Sigmoid colon (tissue), 7 donors: ENCODE results near the gene TMPRSS5. TPM values are rescaled to one million over a fixed set of nuclear protein-coding genes. Genes with fewer than 3 reads are reported as not detected.

Source experiments
- DNase-seq: peaks from one replicate; pipeline ENCODE4 v3.0.0-alpha.2; 2019
- H3K27ac ChIP-seq, 4 donors: fragments of 200-600 bp; sonication (generic); one replicate each; pipeline ENCODE4 v1.5.1; 2016 to 2019; ENCODE audit warnings: mild to moderate bottlenecking in 1 of 4
- H3K27me3 ChIP-seq, 3 donors: fragments of 200-600 bp; sonication (generic); one replicate each; pipeline ENCODE4 v1.5.1; 2019; ENCODE audit warnings: mild to moderate bottlenecking in 1 of 3
- H3K36me3 ChIP-seq, 4 donors: fragments of 200-600 bp; sonication (generic); one replicate each; pipeline ENCODE4 v1.5.1; 2016 to 2019
- H3K4me1 ChIP-seq, 4 donors: fragments of 200-600 bp; sonication (generic); one replicate each; pipeline ENCODE4 v1.5.1; 2017 to 2019
- H3K4me3 ChIP-seq, 4 donors: fragments of 200-600 bp; sonication (generic); one replicate each; pipeline ENCODE4 v1.5.1; 2017 to 2019; ENCODE audit warnings: mild to moderate bottlenecking in 2 of 4, moderate library complexity in 1 of 4
- H3K9me3 ChIP-seq, 4 donors: fragments of 200-600 bp in 3 of 4; sonication (generic) in 3 of 4; one replicate each; pipeline versions ENCODE4 v1.5.1 to v1.6.1; 2013 to 2019
- EP300 ChIP-seq, 4 donors: sonication (generic); formaldehyde crosslinking; IDR thresholded peaks; one replicate each; pipeline ENCODE4 v1.6.1; 2017; ENCODE audit warnings: antibody characterized with exemption in 4 of 4
- POLR2A ChIP-seq, 2 donors: fragments of 450-650 bp; IDR thresholded peaks; one replicate each; pipeline ENCODE4 v1.6.1; 2016; ENCODE audit warnings: antibody characterized with exemption in 2 of 2, mild to moderate bottlenecking in 2 of 2, moderate library complexity in 2 of 2
- POLR2AphosphoS5 ChIP-seq, 4 donors: sonication (generic); formaldehyde crosslinking; IDR thresholded peaks; one replicate each; pipeline ENCODE4 v1.6.1; 2017; ENCODE audit warnings: antibody characterized with exemption in 4 of 4
- WGBS, 2 donors: extraction: QIAGEN DNeasy Blood & Tissue Kit; methylation state at CpG; one replicate each; pipeline ENCODE4 v1.1.7; 2013; 5-methylcytosine and 5-hydroxymethylcytosine counted together
- intact Hi-C: fragments of 100-400 bp; cut with DNase I; formaldehyde crosslinking; loops from one replicate; pipeline ENCODE4 v1.15.1; 2023
- polyA plus RNA-seq, 3 donors: library from polyadenylated mRNA; stranded (reverse); fragments of 200-250 nt; gene quantifications; one replicate each; pipeline ENCODE4 v1.2.3, GENCODE V29; 2013
- total RNA-seq, 4 donors: library from RNA; depleted of rRNA; stranded (reverse); fragments of >200 nt; gene quantifications; one replicate each; pipeline ENCODE4 v1.1.0, GENCODE V29; 2016
- TF ChIP-seq, protein P1 (sequence below), 4 experiments: fragments of 450-650 bp in 3 of 4; fragments of 200-600 bp in 1 of 4; IDR thresholded peaks; one replicate each; pipeline ENCODE4 v1.5.1; 2016 to 2019; ENCODE audit warnings: antibody characterized with exemption in 4 of 4, mild to moderate bottlenecking in 3 of 4, moderate library complexity in 2 of 4
- donor health status: healthy with polysubstance abuse.
- donor health status: Bipolar disorder and iron deficiency.
- donor health status: healthy.

Gene TMPRSS5
- total and polyA plus RNA-seq, 7 donors: 0.28 to 1.4 (median 0.54) TPM; not detected in 2

DNA sequence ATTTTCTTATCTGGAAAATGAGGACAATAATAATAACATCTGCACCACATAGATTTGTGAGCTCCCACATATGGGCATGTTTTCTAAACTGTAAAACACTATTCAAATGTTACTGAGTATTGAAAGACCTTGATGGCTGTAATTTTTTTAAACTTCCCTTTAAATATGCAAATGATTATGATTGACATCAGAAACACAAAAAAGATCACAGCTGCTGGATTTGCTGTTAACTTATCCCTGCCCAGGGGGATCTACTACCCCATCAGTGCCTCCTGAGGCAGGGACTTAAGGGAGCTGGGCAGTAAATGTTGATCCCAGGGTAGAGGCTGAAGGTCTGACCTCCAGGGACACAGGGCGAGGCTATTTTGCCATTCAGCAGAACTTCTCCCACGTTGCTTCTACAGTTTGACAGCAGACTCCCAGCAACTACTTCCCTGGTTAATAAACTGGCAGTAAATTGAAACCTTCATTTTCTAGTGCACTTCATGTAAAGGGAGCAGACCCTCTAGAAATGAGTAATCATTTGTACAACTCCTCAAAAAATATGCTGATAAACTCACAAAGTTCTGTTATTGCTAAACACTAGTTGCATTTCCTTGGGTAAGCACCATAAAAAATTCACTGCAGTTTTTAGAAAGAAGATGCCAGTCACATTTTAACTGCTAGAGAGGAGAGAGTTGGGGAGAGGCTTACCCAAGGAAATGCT is 20.3 kb downstream of the TMPRSS5 start:
- H3K4me3 ChIP-seq: no peak overlapping the region
- 36 to 50% methylated on average over 2 of the region's 2 CpGs for WGBS, 2 donors
- H3K4me1 ChIP-seq: peaks cover 0 to 27% (median 15%) of the 10 kb centered on the region in 4 donors
- no peaks in the 10 kb centered on the region for H3K9me3 ChIP-seq
- TF ChIP-seq POLR2A (IDR thresholded peaks at IDR 0.05) (no peak), POLR2AphosphoS5 (IDR thresholded peaks at IDR 0.05) (no peak), EP300 (IDR thresholded peaks at IDR 0.05) (no peak)
- TF ChIP-seq, protein P1, sequence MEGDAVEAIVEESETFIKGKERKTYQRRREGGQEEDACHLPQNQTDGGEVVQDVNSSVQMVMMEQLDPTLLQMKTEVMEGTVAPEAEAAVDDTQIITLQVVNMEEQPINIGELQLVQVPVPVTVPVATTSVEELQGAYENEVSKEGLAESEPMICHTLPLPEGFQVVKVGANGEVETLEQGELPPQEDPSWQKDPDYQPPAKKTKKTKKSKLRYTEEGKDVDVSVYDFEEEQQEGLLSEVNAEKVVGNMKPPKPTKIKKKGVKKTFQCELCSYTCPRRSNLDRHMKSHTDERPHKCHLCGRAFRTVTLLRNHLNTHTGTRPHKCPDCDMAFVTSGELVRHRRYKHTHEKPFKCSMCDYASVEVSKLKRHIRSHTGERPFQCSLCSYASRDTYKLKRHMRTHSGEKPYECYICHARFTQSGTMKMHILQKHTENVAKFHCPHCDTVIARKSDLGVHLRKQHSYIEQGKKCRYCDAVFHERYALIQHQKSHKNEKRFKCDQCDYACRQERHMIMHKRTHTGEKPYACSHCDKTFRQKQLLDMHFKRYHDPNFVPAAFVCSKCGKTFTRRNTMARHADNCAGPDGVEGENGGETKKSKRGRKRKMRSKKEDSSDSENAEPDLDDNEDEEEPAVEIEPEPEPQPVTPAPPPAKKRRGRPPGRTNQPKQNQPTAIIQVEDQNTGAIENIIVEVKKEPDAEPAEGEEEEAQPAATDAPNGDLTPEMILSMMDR (IDR thresholded peaks at IDR 0.05): no peak
- no peak for DNase-seq
- H3K27ac ChIP-seq: no peak overlapping the region
- intact Hi-C loops: no loop called here
- H3K36me3 ChIP-seq: no peaks in the 10 kb centered on the region
- no peaks in the 10 kb centered on the region for H3K27me3 ChIP-seq

DNA sequence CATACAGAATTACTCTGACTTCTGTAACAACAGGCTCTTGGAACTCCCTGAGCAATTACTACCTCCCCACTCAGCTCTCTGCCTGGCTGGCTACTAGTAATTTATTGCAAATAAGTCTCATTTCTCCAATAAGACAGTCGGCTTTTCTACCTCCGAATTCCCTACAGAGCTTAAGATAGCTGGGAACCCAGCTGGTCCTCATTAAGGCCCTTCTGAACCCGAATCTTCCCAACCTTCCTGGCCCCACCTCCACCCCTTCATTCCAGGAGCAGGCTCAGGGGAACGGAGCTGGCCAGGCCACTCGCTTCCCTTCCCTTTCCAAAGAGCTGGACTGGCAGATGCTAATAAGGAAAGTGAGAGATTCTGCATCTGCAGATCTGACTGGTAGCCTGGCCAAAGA is 21.6 kb downstream of the TMPRSS5 start:
- intact Hi-C loops: no loop called here
- Histone ChIP-seq H3K27ac (no peak overlapping the region), H3K36me3 (no peaks in the 10 kb centered on the region), H3K9me3 (no peaks in the 10 kb centered on the region), H3K4me1 (peaks cover 0 to 22% (median 13%) of the 10 kb centered on the region in 4 donors), H3K27me3 (no peaks in the 10 kb centered on the region), H3K4me3 (no peak overlapping the region)
- WGBS, 2 donors: 65 to 71% methylated on average over 5 of the region's 5 CpGs
- DNase-seq: no peak
- TF ChIP-seq POLR2AphosphoS5 (IDR thresholded peaks at IDR 0.05) (no peak), EP300 (IDR thresholded peaks at IDR 0.05) (no peak), POLR2A (IDR thresholded peaks at IDR 0.05) (no peak)
- TF ChIP-seq, protein P1 (IDR thresholded peaks at IDR 0.05): no peak

DNA sequence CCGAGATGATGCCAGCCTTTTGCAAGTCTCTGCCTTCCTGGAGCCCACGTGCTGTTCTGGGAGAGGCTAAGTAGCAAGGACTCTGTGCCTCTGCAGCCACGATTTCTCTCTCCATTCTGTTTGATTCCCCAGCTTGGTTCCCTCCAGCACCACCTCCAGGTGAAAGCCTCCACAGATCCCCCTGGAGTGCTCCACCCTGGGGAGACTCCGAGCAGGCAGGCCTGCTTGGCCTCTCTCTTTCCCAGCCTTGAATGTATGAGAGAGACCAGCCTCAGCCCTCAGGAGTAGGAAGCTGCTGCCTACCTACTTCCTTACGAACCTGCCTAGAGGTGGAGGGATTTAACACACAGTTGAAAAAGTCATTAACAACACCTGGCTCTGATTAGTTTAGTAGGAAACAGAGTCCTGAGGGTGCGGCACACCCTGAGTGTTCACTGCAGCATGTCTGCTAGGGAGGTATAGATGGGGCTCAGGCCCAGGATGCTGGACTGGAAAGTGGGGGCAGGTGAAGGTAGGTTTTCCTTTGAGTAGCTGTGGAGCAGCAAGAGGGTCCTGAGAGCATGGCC is 22.5 kb downstream of the TMPRSS5 start:
- Histone ChIP-seq H3K4me1 (peaks cover 0 to 22% (median 13%) of the 10 kb centered on the region in 4 donors), H3K9me3 (no peaks in the 10 kb centered on the region), H3K27me3 (no peaks in the 10 kb centered on the region), H3K27ac (no peak overlapping the region), H3K36me3 (no peaks in the 10 kb centered on the region), H3K4me3 (no peak overlapping the region)
- intact Hi-C loops: no loop called here
- no peak for TF ChIP-seq EP300 (IDR thresholded peaks at IDR 0.05)
- 34 to 67% methylated on average over 6 of the region's 6 CpGs for WGBS, 2 donors
- DNase-seq: no peak

DNA sequence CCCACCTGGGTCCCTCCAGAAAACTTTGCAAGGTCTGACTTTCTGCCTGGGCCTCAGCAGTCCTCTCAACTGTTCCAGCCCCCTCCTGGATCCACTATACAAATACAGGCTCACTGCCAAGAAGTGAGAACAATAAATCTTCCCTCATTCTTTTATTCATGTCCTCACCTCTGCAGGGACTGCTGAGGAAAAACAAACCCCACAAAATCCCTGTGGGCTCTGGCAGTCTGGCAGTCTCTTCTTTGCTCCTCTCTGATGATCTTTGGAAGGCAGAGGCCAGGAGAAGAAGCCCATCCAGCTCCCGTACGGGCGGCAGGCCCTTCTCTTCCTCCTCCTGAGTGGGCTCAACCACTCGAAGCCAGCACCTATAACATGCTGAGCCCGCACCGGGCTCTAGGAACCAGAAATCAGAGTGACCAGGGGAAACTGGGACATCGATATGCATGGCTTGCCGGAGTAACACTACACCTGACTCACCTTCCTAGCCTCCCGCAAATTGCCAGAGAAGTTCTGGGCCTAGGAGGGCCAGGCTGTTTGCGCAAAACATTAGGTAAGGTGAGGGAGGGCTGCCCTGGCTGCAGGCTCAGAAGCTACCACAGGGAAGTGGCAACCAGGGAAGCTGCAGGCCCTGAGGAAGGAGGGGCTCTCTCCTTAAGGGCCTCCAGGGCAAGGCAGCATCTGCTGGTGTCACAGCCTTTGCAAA is 24.2 kb downstream of the TMPRSS5 start:
- no peak overlapping the region for H3K27ac ChIP-seq
- no peaks in the 10 kb centered on the region for H3K36me3 ChIP-seq
- intact Hi-C loops: no loop called here
- no peak for DNase-seq
- H3K4me3 ChIP-seq: no peak overlapping the region
- H3K4me1 ChIP-seq: peaks cover 0 to 22% (median 13%) of the 10 kb centered on the region in 4 donors
- 37 to 73% methylated on average over 10 of the region's 10 CpGs for WGBS, 2 donors
- H3K9me3 ChIP-seq: no peaks in the 10 kb centered on the region
- TF ChIP-seq POLR2AphosphoS5 (IDR thresholded peaks at IDR 0.05) (no peak), POLR2A (IDR thresholded peaks at IDR 0.05) (no peak), EP300 (IDR thresholded peaks at IDR 0.05) (no peak)
- TF ChIP-seq, protein P1 (IDR thresholded peaks at IDR 0.05): no peak
- H3K27me3 ChIP-seq: no peaks in the 10 kb centered on the region

DNA sequence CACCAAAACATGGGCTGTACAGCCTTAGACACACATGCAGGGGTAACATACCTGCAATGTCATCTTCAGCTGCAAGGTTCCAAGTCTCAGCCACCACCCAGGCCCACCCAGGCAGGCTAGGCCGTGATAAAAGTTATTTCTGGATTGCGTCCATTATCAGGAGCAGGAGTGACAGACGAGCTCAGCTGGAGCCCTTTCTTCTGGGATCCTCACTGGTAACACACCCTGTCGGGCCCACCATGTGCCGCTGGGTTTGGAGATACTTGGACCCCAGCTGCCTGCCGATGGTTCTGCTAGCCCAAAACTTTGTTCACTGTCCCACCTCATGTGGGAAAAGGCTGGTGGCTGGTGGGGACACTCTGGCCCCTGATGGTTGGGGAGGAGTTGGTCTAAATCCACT is 24.8 kb downstream of the TMPRSS5 start:
- Histone ChIP-seq H3K27ac (no peak overlapping the region), H3K4me1 (peaks cover 0 to 22% (median 13%) of the 10 kb centered on the region in 4 donors), H3K4me3 (no peak overlapping the region), H3K27me3 (no peaks in the 10 kb centered on the region), H3K36me3 (no peaks in the 10 kb centered on the region), H3K9me3 (no peaks in the 10 kb centered on the region)
- intact Hi-C loops: no loop called here
- WGBS, 2 donors: 55 to 82% methylated on average over 6 of the region's 6 CpGs
- no peak for DNase-seq
- TF ChIP-seq POLR2AphosphoS5 (IDR thresholded peaks at IDR 0.05) (no peak), POLR2A (IDR thresholded peaks at IDR 0.05) (no peak), EP300 (IDR thresholded peaks at IDR 0.05) (no peak)
- TF ChIP-seq, protein P1 (IDR thresholded peaks at IDR 0.05): no peak
